Thyroid gland (tissue), 4 donors: ENCODE data around the gene FEZF2.

Experiments
- POLR2A ChIP-seq, 2 donors: fragments of 450-650 bp; IDR thresholded peaks; one replicate each; pipeline ENCODE4 v1.6.1; 2017; ENCODE audit warnings: antibody characterized with exemption in 2 of 2, mild to moderate bottlenecking in 2 of 2, moderate library complexity in 1 of 2
- TF ChIP-seq, protein P1 (sequence below), 6 experiments: fragments of 200-600 bp in 3 of 6; fragments of 450-650 bp in 3 of 6; sonication (generic) in 3 of 6; IDR thresholded peaks; one replicate each; pipeline ENCODE4 v1.5.1; 2016 to 2019; ENCODE audit warnings: antibody characterized with exemption in 6 of 6, mild to moderate bottlenecking in 2 of 6, inconsistent platforms in 1 of 6, moderate library complexity in 1 of 6

- TF ChIP-seq, protein P1, sequence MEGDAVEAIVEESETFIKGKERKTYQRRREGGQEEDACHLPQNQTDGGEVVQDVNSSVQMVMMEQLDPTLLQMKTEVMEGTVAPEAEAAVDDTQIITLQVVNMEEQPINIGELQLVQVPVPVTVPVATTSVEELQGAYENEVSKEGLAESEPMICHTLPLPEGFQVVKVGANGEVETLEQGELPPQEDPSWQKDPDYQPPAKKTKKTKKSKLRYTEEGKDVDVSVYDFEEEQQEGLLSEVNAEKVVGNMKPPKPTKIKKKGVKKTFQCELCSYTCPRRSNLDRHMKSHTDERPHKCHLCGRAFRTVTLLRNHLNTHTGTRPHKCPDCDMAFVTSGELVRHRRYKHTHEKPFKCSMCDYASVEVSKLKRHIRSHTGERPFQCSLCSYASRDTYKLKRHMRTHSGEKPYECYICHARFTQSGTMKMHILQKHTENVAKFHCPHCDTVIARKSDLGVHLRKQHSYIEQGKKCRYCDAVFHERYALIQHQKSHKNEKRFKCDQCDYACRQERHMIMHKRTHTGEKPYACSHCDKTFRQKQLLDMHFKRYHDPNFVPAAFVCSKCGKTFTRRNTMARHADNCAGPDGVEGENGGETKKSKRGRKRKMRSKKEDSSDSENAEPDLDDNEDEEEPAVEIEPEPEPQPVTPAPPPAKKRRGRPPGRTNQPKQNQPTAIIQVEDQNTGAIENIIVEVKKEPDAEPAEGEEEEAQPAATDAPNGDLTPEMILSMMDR (IDR thresholded peaks at IDR 0.05) = no peak
- no peak for TF ChIP-seq POLR2A (IDR thresholded peaks at IDR 0.05)
Observed at GRCh38 chr3:62373215-62373614, at the start of gene FEZF2.
